KOPT-K1 (cell line): ENCODE measurements around the gene SLAMF8.

Source experiments
- H3K27ac ChIP-seq: fragments of 200-600 bp; sonication (generic); 2 replicates; pipeline ENCODE4 v1.5.1; 2016; ENCODE audit warnings: antibody characterized with exemption, mild to moderate bottlenecking, low read depth, low read length; ENCODE audit not compliant: poor library complexity, severe bottlenecking
- H3K36me3 ChIP-seq: fragments of 200-600 bp; sonication (generic); 2 replicates; pipeline ENCODE4 v1.5.1; 2017; ENCODE audit warnings: antibody characterized with exemption, mild to moderate bottlenecking, low read length, moderate library complexity; ENCODE audit not compliant: insufficient read depth
- H3K9me3 ChIP-seq: fragments of 200-600 bp; sonication (generic); 2 replicates; pipeline ENCODE4 v1.5.1; 2017; ENCODE audit warnings: antibody characterized with exemption, low read length, mild to moderate bottlenecking; ENCODE audit not compliant: insufficient read depth, poor library complexity, severe bottlenecking

The SLAMF8 gene

DNA sequence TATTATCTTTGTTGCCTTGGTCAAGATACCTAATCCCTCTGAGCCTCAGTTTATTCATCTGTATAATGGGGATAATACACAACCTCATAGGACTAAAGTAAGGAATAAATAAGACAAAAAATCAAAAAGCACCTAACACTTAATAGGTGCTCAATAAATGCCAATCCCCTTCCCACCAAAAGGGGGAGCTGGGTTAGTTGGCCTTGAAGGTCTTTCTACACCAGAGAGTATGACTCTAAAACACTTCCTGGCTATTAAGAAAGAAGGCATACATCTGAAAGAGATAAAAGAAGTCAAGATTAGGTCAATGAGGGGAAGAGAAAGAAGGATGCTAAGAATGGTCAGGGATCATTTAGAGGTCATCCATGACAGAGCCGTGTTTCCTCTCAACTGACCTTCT is 24.7 kb downstream of the SLAMF8 start:
- Histone ChIP-seq H3K36me3 (no peaks in the 10 kb centered on the region), H3K27ac (no peak overlapping the region), H3K9me3 (no peaks in the 10 kb centered on the region)

DNA sequence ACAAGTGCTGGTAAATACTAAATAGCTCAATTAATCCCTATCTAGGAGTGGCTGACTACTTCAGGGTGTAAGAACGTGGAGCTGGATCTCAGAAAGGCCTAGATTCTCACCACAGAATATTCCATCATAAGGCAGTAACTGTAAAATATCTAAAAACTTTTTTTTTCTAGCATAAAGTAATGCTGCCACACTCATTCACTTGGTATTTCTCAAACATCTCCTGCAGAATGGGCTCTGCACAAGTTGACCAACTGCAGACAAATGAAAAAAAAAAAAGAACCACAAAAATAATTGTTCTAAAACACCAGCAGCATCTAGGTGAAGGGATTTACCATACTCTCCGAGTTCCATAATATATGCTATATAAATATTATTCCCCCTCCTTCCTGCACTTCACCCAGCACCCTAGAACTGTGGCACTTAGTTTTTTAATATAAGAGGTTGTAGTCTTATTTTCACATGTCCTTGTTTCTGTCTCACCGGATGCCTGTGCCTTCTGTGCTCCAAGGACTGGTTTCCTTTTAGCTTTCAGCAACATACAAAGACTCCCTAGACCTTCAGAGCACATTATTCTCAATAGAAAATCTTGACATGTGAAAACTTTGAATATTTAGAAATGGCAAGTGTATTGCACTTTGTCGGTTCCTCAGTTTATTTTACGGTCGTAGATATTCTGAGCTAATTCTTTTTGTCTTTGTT is 26.9 kb downstream of the SLAMF8 start:
- Histone ChIP-seq H3K27ac (no peak overlapping the region), H3K9me3 (no peaks in the 10 kb centered on the region), H3K36me3 (no peaks in the 10 kb centered on the region)

DNA sequence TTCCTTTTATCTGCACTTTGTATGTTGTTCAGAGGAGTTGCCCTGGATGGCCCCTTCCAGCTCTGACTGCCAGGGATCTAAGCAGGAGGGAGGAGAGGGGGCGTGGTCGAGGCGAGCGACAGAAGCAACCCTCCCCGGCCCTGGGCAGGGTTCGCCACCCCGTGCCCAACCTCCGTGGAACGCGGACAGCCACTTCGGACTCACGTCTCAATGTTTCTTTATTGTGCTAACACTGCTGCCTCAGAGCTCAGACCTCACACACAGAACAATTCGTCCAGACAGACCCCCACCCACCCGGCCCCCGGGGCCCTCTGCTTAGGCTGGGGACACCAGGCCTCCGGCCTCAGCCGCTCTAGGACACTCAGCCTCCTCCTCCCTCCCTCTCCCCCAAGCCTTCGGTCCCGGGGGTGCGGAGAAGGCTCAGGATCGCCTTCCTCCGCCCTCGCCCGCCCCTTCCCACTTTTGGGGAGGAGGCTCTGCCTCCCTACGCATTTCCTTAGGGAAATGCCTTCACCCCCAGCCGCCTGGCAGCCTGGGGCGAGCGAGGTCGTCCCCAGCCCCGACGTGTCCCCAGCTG is 27.5 kb downstream of the SLAMF8 start:
- Histone ChIP-seq H3K27ac (no peak overlapping the region), H3K9me3 (no peaks in the 10 kb centered on the region), H3K36me3 (no peaks in the 10 kb centered on the region)

DNA sequence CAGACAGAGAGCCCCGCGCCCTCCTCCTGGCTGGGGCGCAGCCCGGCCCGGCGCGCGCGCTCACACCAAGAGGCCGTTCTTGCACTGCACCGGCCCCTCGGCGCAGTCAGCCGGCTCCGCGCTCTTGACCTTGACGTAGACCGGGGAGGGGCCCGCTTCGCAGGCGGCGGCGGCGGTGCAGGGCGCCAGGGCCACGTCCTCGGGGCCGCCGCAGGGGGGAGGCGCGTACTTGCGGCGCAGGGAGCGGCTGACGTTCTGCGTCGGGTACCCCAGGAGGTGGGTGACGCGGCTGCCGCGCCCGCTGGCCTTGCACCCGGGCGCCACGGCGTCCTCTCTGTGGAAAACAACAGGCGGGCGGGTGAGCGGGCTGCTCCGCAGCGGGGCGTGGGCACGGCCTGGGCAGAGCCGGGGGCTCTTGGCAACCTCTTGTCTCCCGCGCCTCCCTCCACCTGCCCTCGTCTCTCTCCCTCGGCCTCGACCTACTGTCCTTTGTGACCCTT is 28.1 kb downstream of the SLAMF8 start:
- Histone ChIP-seq H3K9me3 (no peaks in the 10 kb centered on the region), H3K27ac (no peak overlapping the region), H3K36me3 (no peaks in the 10 kb centered on the region)

DNA sequence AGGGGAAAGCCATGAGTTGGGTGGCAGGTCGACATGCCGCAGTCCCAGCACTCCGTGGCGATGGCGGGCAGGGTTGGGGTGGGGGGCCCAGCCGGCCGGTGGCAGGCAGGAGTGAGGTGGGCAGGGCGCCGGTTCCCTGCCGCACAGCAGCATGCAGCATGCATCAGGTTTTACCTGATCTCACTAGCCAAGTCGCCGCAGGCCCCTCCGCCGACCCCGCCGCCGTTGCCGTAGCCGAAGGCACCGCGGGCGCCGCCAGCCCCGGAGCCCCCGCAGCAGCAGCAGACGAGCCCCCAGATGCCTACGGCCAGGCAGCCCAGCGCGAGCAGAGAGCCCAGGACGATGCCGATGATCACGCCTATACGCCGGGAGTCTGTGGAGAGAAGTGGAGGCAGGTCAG is 29.0 kb downstream of the SLAMF8 start:
- Histone ChIP-seq H3K36me3 (no peaks in the 10 kb centered on the region), H3K9me3 (no peaks in the 10 kb centered on the region), H3K27ac (no peak overlapping the region)

DNA sequence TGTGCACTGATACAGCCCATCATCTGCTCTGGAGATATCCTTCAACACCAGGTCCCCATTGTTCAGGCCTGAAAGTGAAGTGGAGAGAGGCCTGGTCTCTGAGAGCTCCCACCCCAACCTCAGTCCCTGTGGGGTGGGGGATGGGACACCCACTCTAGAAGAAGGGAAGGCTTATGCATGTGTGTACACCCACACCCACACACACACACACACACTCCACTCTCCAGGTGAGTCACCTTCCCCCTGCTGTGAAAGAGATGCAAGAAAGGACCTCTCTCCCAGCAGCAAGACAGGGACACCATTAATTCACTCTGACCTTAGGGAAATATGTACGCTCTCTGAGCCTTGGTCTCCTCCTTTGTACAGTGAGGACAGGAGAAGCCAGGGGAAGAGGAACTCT is 29.9 kb downstream of the SLAMF8 start:
- Histone ChIP-seq H3K36me3 (no peaks in the 10 kb centered on the region), H3K27ac (no peak overlapping the region), H3K9me3 (no peaks in the 10 kb centered on the region)

DNA sequence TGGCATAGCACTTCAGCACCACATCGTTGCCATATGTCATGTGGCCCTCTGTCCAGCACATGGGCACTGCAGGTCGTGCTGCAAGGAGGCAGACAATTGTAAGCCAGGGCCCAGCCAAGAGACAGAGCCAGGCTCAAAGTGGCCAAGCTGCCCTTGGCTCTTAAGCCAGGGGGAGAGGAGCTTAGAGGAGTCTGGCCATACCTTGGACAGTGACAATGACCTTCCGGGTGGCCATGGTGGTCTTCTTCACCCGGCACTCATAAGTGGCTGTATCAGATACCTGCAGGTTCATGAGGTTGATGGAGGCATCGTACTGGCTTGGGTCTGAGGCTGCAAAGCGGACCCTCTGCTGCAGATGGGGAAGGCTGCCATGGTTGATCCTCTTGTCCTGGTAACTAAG is 31.2 kb downstream of the SLAMF8 start:
- Histone ChIP-seq H3K9me3 (no peaks in the 10 kb centered on the region), H3K36me3 (no peaks in the 10 kb centered on the region), H3K27ac (no peak overlapping the region)

DNA sequence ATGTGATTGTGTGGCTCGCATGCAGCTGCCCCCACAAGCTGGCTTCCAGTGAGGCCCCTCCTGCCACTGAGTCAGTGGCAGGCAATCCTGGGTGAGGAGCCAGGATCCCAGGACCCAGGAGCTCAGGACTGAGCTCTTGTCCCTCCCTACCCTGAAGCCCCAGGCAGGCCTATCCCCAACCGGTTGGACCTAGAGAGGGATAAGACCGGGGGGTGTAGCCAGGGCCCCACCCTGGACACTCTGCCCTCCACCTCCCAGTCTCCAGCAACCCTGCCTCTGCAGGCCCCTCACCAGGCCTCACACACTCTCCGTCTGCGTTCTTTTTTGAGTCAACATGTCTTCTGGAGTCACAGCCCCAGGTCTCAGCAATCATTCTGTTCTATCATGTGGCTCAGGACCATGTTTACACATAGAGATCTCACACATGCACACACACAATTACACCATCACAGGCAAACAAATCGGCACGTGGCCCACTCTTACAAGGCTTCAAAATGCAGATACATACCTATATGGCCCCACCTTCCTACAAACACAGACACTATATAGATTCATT is 33.2 kb downstream of the SLAMF8 start:
- Histone ChIP-seq H3K9me3 (no peaks in the 10 kb centered on the region), H3K36me3 (no peaks in the 10 kb centered on the region), H3K27ac (no peak overlapping the region)

DNA sequence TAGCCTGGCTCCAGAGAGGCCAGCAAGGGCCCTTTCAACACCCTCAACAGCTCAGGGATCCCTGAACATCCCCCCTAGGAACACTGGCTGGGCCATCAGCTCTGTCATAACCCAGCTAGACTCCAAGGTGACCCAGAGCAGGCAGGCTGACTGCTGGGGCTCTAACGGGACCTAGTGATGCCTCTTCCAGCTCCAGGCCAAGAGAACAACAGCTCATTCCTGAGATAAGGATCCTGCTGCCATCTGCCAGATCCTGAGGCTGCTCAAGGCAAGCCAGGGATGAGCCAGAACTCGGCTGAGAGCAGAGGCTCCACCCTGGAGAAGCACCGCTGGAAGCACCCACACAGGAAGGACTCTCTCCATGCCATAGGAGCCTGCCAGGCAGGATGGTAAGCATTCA is 33.8 kb downstream of the SLAMF8 start:
- no peak overlapping the region for H3K27ac ChIP-seq
- no peaks in the 10 kb centered on the region for H3K36me3 ChIP-seq
- H3K9me3 ChIP-seq = no peaks in the 10 kb centered on the region

DNA sequence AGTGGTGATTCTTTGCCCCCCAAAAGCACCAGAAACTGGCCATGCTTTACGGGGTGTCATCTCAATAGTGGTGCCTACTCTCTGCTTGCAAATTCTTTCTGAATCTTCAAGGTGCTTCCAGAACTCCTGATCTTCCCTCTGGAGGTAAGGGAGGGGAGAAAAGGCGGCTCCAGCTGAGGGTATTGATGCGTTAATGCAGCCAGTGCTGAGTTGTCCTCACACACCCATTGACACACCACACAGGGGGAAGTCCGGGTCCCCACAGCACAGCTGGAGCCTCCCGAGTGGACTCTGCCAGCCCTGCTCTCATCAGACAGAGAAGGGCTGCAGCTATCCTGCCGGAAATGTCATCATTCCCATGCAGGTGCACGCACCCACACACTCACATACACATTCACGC is 34.5 kb downstream of the SLAMF8 start:
- H3K9me3 ChIP-seq = no peaks in the 10 kb centered on the region
- no peaks in the 10 kb centered on the region for H3K36me3 ChIP-seq
- H3K27ac ChIP-seq = no peak overlapping the region

DNA sequence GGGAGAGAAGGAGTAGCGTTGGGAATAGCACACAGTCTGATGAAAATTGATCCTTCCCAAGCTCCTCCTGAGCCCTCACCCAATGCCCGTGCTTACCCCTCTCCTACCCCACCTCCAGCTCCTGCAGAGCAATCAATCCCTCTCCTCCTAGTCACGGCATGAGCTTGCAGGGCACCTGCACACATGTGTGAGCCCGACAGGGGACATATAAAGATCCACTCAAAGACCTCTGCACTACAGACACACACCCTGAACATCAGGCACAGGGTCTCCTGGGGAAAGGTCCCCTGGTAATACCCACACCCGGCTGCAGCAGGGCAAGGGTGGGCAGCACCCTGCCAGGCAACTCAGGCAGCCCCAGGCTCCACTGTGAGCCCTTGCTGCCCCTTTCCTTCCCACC is 35.4 kb downstream of the SLAMF8 start:
- Histone ChIP-seq H3K36me3 (no peaks in the 10 kb centered on the region), H3K27ac (no peak overlapping the region), H3K9me3 (no peaks in the 10 kb centered on the region)

DNA sequence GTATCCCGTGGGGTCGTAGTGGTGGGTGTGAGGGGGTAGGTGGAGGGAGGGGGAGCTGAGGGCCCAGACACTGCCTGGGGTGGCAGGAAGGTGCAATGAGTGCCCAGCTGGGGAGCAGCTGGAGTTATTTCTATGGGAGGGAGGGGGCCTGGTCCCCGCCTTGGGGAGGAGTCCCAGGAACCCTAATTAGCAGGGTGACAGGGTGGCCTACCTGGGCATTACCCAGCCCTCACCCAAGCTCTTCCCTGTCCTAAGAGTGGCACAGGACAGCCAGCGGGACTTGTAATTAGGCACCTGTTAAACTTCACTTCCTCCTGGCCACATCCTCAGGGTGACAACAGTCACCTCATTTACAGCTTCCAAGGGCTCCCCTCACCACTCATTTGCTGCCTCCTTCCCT is 35.9 kb downstream of the SLAMF8 start, which contains the start of gene VSIG8:
VSIG8 (minus strand) TSS at position 101 of the 400 bp plus-strand sequence. CDS start 136 bp downstream, outside the sequence.
- no peak within 1 kb of the TSS for H3K27ac ChIP-seq
- no peaks in the 10 kb centered on the region for H3K9me3 ChIP-seq
- H3K36me3 ChIP-seq = no peaks in the 10 kb centered on the region

DNA sequence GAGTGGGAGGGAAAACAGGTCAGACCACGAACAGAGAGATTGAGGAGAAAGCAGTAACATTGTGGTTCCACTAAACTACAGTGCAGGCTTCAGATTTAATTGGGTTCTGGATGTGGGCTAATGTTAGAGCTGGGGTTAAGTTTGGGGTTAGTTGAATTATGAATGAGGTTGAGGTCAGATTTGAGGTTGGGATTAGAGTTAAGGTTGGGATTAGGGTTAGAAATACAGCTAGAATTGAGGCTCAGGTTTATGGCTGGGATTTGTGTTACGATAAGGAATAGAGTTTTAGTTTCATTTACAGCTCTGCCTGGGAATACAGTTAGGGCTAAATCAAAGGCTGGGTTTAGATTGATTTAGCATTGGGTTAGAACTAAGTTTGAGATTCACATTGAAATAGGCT is 37.6 kb downstream of the SLAMF8 start:
- Histone ChIP-seq H3K9me3 (no peaks in the 10 kb centered on the region), H3K27ac (no peak overlapping the region), H3K36me3 (no peaks in the 10 kb centered on the region)

DNA sequence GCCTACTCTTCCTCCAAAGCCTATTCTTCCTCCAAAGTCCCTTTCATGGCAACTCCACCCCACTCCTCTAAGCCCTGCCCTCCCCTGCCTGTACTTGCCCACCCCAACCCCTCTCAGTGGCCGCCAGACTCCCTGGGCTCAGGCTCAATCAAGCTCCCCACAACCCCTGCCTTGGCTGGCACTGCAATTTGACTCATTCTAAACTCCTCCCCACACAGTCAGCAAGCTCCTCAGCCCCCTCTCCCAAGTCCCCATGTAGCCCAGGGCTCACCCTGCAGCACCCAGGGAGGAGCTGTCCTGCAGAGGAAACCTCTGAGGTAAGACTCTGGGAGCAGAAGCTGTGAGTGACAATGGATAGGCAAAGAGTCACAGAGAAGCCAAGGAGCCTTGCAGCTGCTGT is 39.4 kb downstream of the SLAMF8 start:
- Histone ChIP-seq H3K27ac (no peak overlapping the region), H3K36me3 (no peaks in the 10 kb centered on the region), H3K9me3 (no peaks in the 10 kb centered on the region)

DNA sequence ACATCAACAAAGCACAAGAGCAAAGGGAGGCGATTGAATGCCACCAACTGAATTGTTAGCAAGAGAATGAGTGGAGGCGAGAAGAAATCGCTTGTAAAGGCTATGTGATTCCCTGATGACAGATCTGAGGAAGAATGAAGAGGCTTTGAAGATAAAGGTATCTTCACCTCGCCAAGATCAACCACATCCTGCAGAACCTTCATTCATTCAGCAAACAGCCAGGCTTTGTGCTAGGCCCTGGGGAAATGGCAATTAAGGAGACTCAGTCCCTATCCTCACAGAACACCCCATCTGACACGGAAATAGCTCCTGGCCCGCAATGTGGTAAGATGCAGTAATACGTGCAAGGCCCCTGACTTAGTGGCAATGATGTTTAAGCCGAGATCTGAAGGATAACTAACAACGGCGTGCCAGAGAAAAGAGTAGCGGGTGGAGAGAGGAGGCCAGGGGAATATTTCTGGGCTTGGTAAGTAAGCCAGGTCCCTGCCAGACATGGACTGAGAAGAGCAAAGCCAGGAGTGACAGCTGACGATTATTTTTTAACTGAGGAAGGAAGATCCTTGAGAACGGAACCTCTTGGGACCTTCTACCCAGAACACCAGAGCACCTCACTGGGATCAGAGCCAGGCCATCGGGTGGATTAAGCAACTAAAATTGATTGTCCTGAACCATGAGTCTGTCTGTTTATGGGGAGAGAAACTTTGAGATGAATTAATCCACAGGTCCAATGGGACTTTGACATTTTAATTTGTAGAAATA is 40.4 kb downstream of the SLAMF8 start:
- Histone ChIP-seq H3K27ac (no peak overlapping the region), H3K36me3 (no peaks in the 10 kb centered on the region), H3K9me3 (no peaks in the 10 kb centered on the region)
